H9 (cell line): ENCODE results near the gene EDC3. TPM values are rescaled to one million over a fixed set of nuclear protein-coding genes. Genes with fewer than 3 reads are reported as not detected.

Experiments
- DNase-seq: peaks from one replicate; pipeline ENCODE4 v3.0.0-alpha.2; 2017
- H2AFZ ChIP-seq: one replicate; pipeline ENCODE4 v1.6.1; 2013; ENCODE audit warnings: mild to moderate bottlenecking, low read length, control low read depth, moderate library complexity
- H2AK5ac ChIP-seq: 2 replicates; pipeline ENCODE4 v1.6.1; 2013; ENCODE audit warnings: low read length, control low read depth, mixed read lengths; ENCODE audit not compliant: insufficient read length
- H2BK120ac ChIP-seq: one replicate; pipeline ENCODE4 v1.6.1; 2013; ENCODE audit warnings: low read depth, mild to moderate bottlenecking, low read length, control low read depth, inconsistent platforms; ENCODE audit not compliant: poor library complexity, severe bottlenecking
- H2BK12ac ChIP-seq: 2 replicates; pipeline ENCODE4 v1.6.1; 2013; ENCODE audit warnings: low read length, control low read depth, mixed read lengths, low read depth; ENCODE audit not compliant: insufficient read length
- H2BK15ac ChIP-seq: 2 replicates; pipeline ENCODE4 v1.6.1; 2013; ENCODE audit warnings: low read depth, low read length, control low read depth
- H2BK20ac ChIP-seq: one replicate; pipeline ENCODE4 v1.6.1; 2013; ENCODE audit warnings: low read depth, mild to moderate bottlenecking, low read length, control low read depth, inconsistent platforms; ENCODE audit not compliant: poor library complexity, severe bottlenecking
- H2BK5ac ChIP-seq: 2 replicates; pipeline ENCODE4 v1.6.1; 2013; ENCODE audit warnings: low read length, control low read depth, mixed read lengths; ENCODE audit not compliant: insufficient read length
- H3K14ac ChIP-seq: 2 replicates; pipeline ENCODE4 v1.6.1; 2013; ENCODE audit warnings: low read length, control low read depth; ENCODE audit not compliant: insufficient read depth
- H3K18ac ChIP-seq: 2 replicates; pipeline ENCODE4 v1.6.1; 2013; ENCODE audit warnings: low read depth, mild to moderate bottlenecking, mixed read lengths, low read length, control low read depth; ENCODE audit not compliant: insufficient read length
- H3K23ac ChIP-seq: 2 replicates; pipeline ENCODE4 v1.6.1; 2013; ENCODE audit warnings: low read length, control low read depth, mixed read lengths, low read depth; ENCODE audit not compliant: insufficient read length
- H3K23me2 ChIP-seq: 2 replicates; pipeline ENCODE4 v1.6.1; 2013; ENCODE audit warnings: low read depth, mild to moderate bottlenecking, mixed read lengths, low read length, control low read depth; ENCODE audit not compliant: insufficient read length, poor library complexity, severe bottlenecking
- H3K27ac ChIP-seq: 2 replicates; pipeline ENCODE4 v1.5.1; 2013; ENCODE audit warnings: low read length, control low read depth, mixed read lengths, low read depth; ENCODE audit not compliant: insufficient read length
- H3K27me3 ChIP-seq: 2 replicates; pipeline ENCODE4 v1.6.1; 2013; ENCODE audit warnings: low read length, control low read depth, inconsistent platforms; ENCODE audit not compliant: insufficient read depth
- H3K4ac ChIP-seq: 2 replicates; pipeline ENCODE4 v1.6.1; 2013; ENCODE audit warnings: low read depth, mild to moderate bottlenecking, control low read depth, inconsistent platforms, low read length, moderate library complexity
- H3K4me1 ChIP-seq: 2 replicates; pipeline ENCODE4 v1.6.1; 2013; ENCODE audit warnings: low read length, control low read depth, inconsistent platforms; ENCODE audit not compliant: insufficient read depth
- H3K4me2 ChIP-seq: 2 replicates; pipeline ENCODE4 v1.6.1; 2013; ENCODE audit warnings: low read length, control low read depth, mixed read lengths; ENCODE audit not compliant: insufficient read length, insufficient read depth
- H3K56ac ChIP-seq: 2 replicates; pipeline ENCODE4 v1.6.1; 2013; ENCODE audit warnings: low read depth, mild to moderate bottlenecking, mixed read lengths, low read length, control low read depth; ENCODE audit not compliant: insufficient read length
- H3K79me1 ChIP-seq: 2 replicates; pipeline ENCODE4 v1.6.1; 2013; ENCODE audit warnings: low read depth, mild to moderate bottlenecking, moderate library complexity, low read length, control low read depth, inconsistent platforms; ENCODE audit not compliant: insufficient read depth, poor library complexity, severe bottlenecking
- H3K79me2 ChIP-seq: 2 replicates; pipeline ENCODE4 v1.6.1; 2013; ENCODE audit warnings: low read length, control low read depth, inconsistent platforms; ENCODE audit not compliant: insufficient read depth
- H3K9ac ChIP-seq: 2 replicates; pipeline ENCODE4 v1.6.1; 2013; ENCODE audit warnings: low read length, control low read depth, mixed read lengths; ENCODE audit not compliant: insufficient read length; ENCODE audit errors: extremely low read depth
- H3K9me3 ChIP-seq: one replicate; pipeline ENCODE4 v1.6.1; 2013; ENCODE audit warnings: low read depth, low read length, inconsistent platforms; ENCODE audit not compliant: control insufficient read depth
- H3T11ph ChIP-seq: one replicate; pipeline ENCODE4 v1.6.1; 2013; ENCODE audit warnings: mild to moderate bottlenecking, low read length, control low read depth, inconsistent platforms
- H4K20me1 ChIP-seq: one replicate; pipeline ENCODE4 v1.6.1; 2013; ENCODE audit not compliant: control insufficient read depth, insufficient read length, insufficient read depth
- H4K5ac ChIP-seq: 2 replicates; pipeline ENCODE4 v1.6.1; 2013; ENCODE audit warnings: low read depth, mild to moderate bottlenecking, mixed read lengths, low read length, control low read depth; ENCODE audit not compliant: insufficient read length
- H4K8ac ChIP-seq: replicated peaks from 2 replicates; pipeline ENCODE4 v1.6.1; 2013; ENCODE audit warnings: low read length, control low read depth, mixed read lengths, low read depth; ENCODE audit not compliant: insufficient read length
- H4K91ac ChIP-seq: 2 replicates; pipeline ENCODE4 v1.6.1; 2013; ENCODE audit warnings: low read depth, mild to moderate bottlenecking, moderate library complexity, mixed read lengths, low read length, control low read depth; ENCODE audit not compliant: insufficient read length
- H3K27ac Mint-ChIP-seq, 3 experiments: 2 replicates in 2 of 3; 3 replicates in 1 of 3; pipeline ENCODE4 v1.8.0; 2020 to 2021; ENCODE audit warnings: mixed read lengths in 3 of 3, mild to moderate bottlenecking in 1 of 3, moderate library complexity in 1 of 3
- H3K27me3 Mint-ChIP-seq: 2 replicates; pipeline ENCODE4 v1.8.0; 2021; ENCODE audit warnings: low read depth, mild to moderate bottlenecking, moderate library complexity, mixed read lengths
- H3K36me3 Mint-ChIP-seq, 3 experiments: 2 replicates in 2 of 3; 3 replicates in 1 of 3; pipeline ENCODE4 v1.8.0; 2020 to 2021; ENCODE audit warnings: low read depth in 3 of 3, mixed read lengths in 3 of 3; ENCODE audit not compliant: insufficient read depth in 1 of 3
- H3K4me1 Mint-ChIP-seq, 2 experiments: 2 replicates each; pipeline ENCODE4 v1.8.0; 2020; ENCODE audit warnings: mixed read lengths in 2 of 2
- H3K4me3 Mint-ChIP-seq, 2 experiments: 2 replicates in 1 of 2; 3 replicates in 1 of 2; pipeline ENCODE4 v1.8.0; 2020 to 2021; ENCODE audit warnings: mild to moderate bottlenecking in 2 of 2, mixed read lengths in 2 of 2, moderate library complexity in 1 of 2
- H3K9me3 Mint-ChIP-seq, 2 experiments: 2 replicates in 1 of 2; 3 replicates in 1 of 2; pipeline ENCODE4 v1.8.0; 2020; ENCODE audit warnings: mild to moderate bottlenecking in 2 of 2, mixed read lengths in 2 of 2, moderate library complexity in 1 of 2
- CTCF ChIP-seq: fragments of 200-600 bp; sonication (generic); conservative IDR thresholded peaks from 3 replicates; pipeline ENCODE4 v1.8.0; 2021; ENCODE audit warnings: antibody characterized with exemption, mild to moderate bottlenecking
- WGBS: extraction: QIAGEN DNeasy Blood & Tissue Kit; methylation state at CpG from one replicate; pipeline ENCODE4 v1.1.7; 2013; ENCODE audit warnings: missing lambda C conversion rate, low lambda C conversion rate, mixed read lengths; ENCODE audit not compliant: insufficient read length; ENCODE audit errors: extremely low coverage; 5-methylcytosine and 5-hydroxymethylcytosine counted together
- total RNA-seq: library from RNA; stranded (reverse); gene quantifications from 2 replicates; pipeline ENCODE4 v1.2.1, GENCODE V29; 2021

The EDC3 gene
- total RNA-seq, 1 experiment from 2014 or later = 60.5 TPM

- Histone ChIP-seq H3K79me2 (0 out of 2 replicates have a peak, but pooled peaks cover 1% of the 10 kb centered on the region), H2BK20ac (no peak overlapping the region), H3T11ph (no peak overlapping the region), H2BK12ac (no peak overlapping the region), H3K23me2 (no peaks in the 10 kb centered on the region), H4K91ac (no peak overlapping the region), H2AFZ (no peak overlapping the region), H4K8ac (no peak overlapping the region), H3K56ac (no peak overlapping the region), H3K79me1 (peaks cover 3% of the 10 kb centered on the region), H4K5ac (no peak overlapping the region), H3K27ac (no peak overlapping the region), H3K23ac (no peak overlapping the region), H3K27me3 (no peaks in the 10 kb centered on the region), H2BK5ac (no peak overlapping the region), H3K14ac (no peak overlapping the region), H4K20me1 (no peaks in the 10 kb centered on the region), H3K9me3 (no peaks in the 10 kb centered on the region), H2AK5ac (no peak overlapping the region), H3K4me2 (no peak overlapping the region), H3K4ac (no peak overlapping the region), H3K18ac (no peak overlapping the region), H3K4me1 (0 out of 2 replicates have a peak, but pooled peaks cover 2% of the 10 kb centered on the region), H2BK120ac (no peak overlapping the region), H2BK15ac (no peak overlapping the region), H3K9ac (no peak overlapping the region)
- Mint-ChIP-seq H3K27me3 (no peaks in the 10 kb centered on the region), H3K36me3 (peaks cover 31 to 80% (median 37%) of the 10 kb centered on the region in 3 experiments), H3K27ac (no peak overlapping the region), H3K4me3 (no peak overlapping the region), H3K4me1 (peaks cover 18 to 25% of the 10 kb centered on the region in 2 experiments), H3K9me3 (no peaks in the 10 kb centered on the region)
- DNase-seq = no peak
- WGBS = no CpG with 5 or more reads among the region's 3 CpGs
- TF ChIP-seq CTCF = no peak
These were observed 110.6 kb downstream of the EDC3 start for GRCh38 chr15:74585191-74585590.
